Activated CD8-positive, alpha-beta T cell treated with anti-CD3 and anti-CD28 coated beads for 36 hours (primary cell): ENCODE results near the gene PHIP. TPM values are rescaled to one million over a fixed set of nuclear protein-coding genes. Genes with fewer than 3 reads are reported as not detected.

Experiments used
- ATAC-seq: fragments of 200-7000 bp; cut with Tn5 transposase; one replicate; pipeline ENCODE4 v1.10.0; 2021; ENCODE audit warnings: mild to moderate bottlenecking, moderate library complexity
- CTCF ChIA-PET: fragments of 350-600 bp; sonication (Branson Sonifier 250); formaldehyde crosslinking; loops from one replicate; lab custom pipeline; 2021; ENCODE audit warnings: antibody characterized with exemption; lab: Charles Lee
- POLR2A ChIA-PET: fragments of 350-600 bp; sonication (Branson Sonifier 250); formaldehyde crosslinking; loops from one replicate; lab custom pipeline; 2021; ENCODE audit warnings: antibody characterized with exemption; lab: Charles Lee
- DNase-seq: peaks from one replicate; pipeline ENCODE4 v3.0.0-alpha.2; 2020
- H3K27ac Mint-ChIP-seq: one replicate; pipeline ENCODE4 v1.8.0; 2021; ENCODE audit warnings: mild to moderate bottlenecking, mixed read lengths
- H3K27me3 Mint-ChIP-seq: one replicate; pipeline ENCODE4 v1.8.0; 2021; ENCODE audit warnings: mixed read lengths
- H3K36me3 Mint-ChIP-seq: one replicate; pipeline ENCODE4 v1.8.0; 2021; ENCODE audit warnings: low read depth, mixed read lengths
- H3K4me1 Mint-ChIP-seq: one replicate; pipeline ENCODE4 v1.8.0; 2021; ENCODE audit warnings: low read depth, mixed read lengths
- H3K4me3 Mint-ChIP-seq: one replicate; pipeline ENCODE4 v1.8.0; 2021; ENCODE audit warnings: mild to moderate bottlenecking, moderate library complexity, mixed read lengths
- H3K9me3 Mint-ChIP-seq: one replicate; pipeline ENCODE4 v1.8.0; 2021; ENCODE audit warnings: mixed read lengths
- CTCF ChIP-seq: fragments of 200-600 bp; IDR thresholded peaks from one replicate; pipeline ENCODE4 v1.8.0; 2022; ENCODE audit warnings: antibody characterized with exemption, mild to moderate bottlenecking
- intact Hi-C: fragments of 100-400 bp; cut with micrococcal nuclease; formaldehyde crosslinking; loops from one replicate; pipeline ENCODE4 v1.10.0; 2022
- total RNA-seq, 2 experiments: library from RNA; stranded (reverse); gene quantifications; one replicate each; pipeline ENCODE4 v1.2.3, GENCODE V29; 2021

The PHIP gene
- total RNA-seq, 2 experiments from 2014 or later, result 24.7 to 25.7 TPM

GRCh38 chr6:79065232-79065631 is 12.8 kb downstream of the PHIP start:
- POLR2A ChIA-PET, result no interaction called here
- no peak overlapping the region for H3K27ac Mint-ChIP-seq

GRCh38 chr6:79064635-79065034 is 13.4 kb downstream of the PHIP start:
- no peak overlapping the region for H3K4me3 Mint-ChIP-seq
- no peak for ATAC-seq
- ChIA-PET CTCF (interaction anchor here (0.8 kb wide), 1 partner anchor 16 kb away, joined by 3 read pairs; no protein-coding TSS in a partner anchor), POLR2A (interaction anchor here (1.4 kb wide), 1 partner anchor 13 kb away, joined by 6 read pairs; the partner anchor contains the start of gene PHIP)
- no peak for TF ChIP-seq CTCF
- peaks cover 16% of the 10 kb centered on the region for H3K36me3 Mint-ChIP-seq
- intact Hi-C loops, result no loop called here
- H3K27me3 Mint-ChIP-seq, result no peaks in the 10 kb centered on the region
- DNase-seq, result no peak
- no peaks in the 10 kb centered on the region for H3K9me3 Mint-ChIP-seq
- peaks cover 16% of the 10 kb centered on the region for H3K4me1 Mint-ChIP-seq
- H3K27ac Mint-ChIP-seq, result no peak overlapping the region

More at GRCh38 chr6:79065232-79065631, 12.8 kb downstream of the PHIP start:
- ATAC-seq, result no peak
- CTCF ChIA-PET, result interaction anchor here (0.8 kb wide), 1 partner anchor 17 kb away, joined by 3 read pairs; no protein-coding TSS in a partner anchor
- Mint-ChIP-seq H3K9me3 (no peaks in the 10 kb centered on the region), H3K4me1 (peaks cover 15% of the 10 kb centered on the region), H3K36me3 (peaks cover 13% of the 10 kb centered on the region), H3K4me3 (no peak overlapping the region), H3K27me3 (no peaks in the 10 kb centered on the region)
- no peak for DNase-seq
- intact Hi-C loops, result no loop called here
- TF ChIP-seq CTCF, result no peak

- no peak overlapping the region for H3K27ac Mint-ChIP-seq
- intact Hi-C loops, result no loop called here
- H3K9me3 Mint-ChIP-seq, result no peaks in the 10 kb centered on the region
- peaks cover 13% of the 10 kb centered on the region for H3K4me1 Mint-ChIP-seq
- POLR2A ChIA-PET, result interaction anchor here (2.1 kb wide), 1 partner anchor 10 kb away, joined by 5 read pairs; no protein-coding TSS in a partner anchor
- no peak for TF ChIP-seq CTCF
- H3K27me3 Mint-ChIP-seq, result no peaks in the 10 kb centered on the region
- H3K36me3 Mint-ChIP-seq, result peaks cover 21% of the 10 kb centered on the region
- no peak overlapping the region for H3K4me3 Mint-ChIP-seq
- DNase-seq, result no peak
- CTCF ChIA-PET, result interaction anchor here (0.6 kb wide), 1 partner anchor 14 kb away, joined by 3 read pairs; no protein-coding TSS in a partner anchor
- no peak for ATAC-seq
Measured at GRCh38 chr6:79062708-79063107, 15.3 kb downstream of the PHIP start.

GRCh38 chr6:79057746-79058145 is 20.3 kb downstream of the PHIP start:
- Mint-ChIP-seq H3K27ac (no peak overlapping the region), H3K27me3 (no peaks in the 10 kb centered on the region), H3K4me3 (no peak overlapping the region), H3K4me1 (peaks cover 14% of the 10 kb centered on the region), H3K36me3 (peaks cover 38% of the 10 kb centered on the region), H3K9me3 (peaks cover under 1% of the 10 kb centered on the region)
- ChIA-PET CTCF (no interaction called here), POLR2A (no interaction called here)
- ATAC-seq (no peak), DNase-seq (no peak)
- intact Hi-C loops, result no loop called here
- no peak for TF ChIP-seq CTCF

GRCh38 chr6:79056226-79056625 is 21.8 kb downstream of the PHIP start:
- no peak overlapping the region for H3K4me3 Mint-ChIP-seq
- CTCF ChIA-PET, result no interaction called here
- POLR2A ChIA-PET, result interaction anchor here (1.9 kb wide), 1 partner anchor 21 kb away, joined by 6 read pairs; no protein-coding TSS in a partner anchor
- H3K4me1 Mint-ChIP-seq, result peaks cover 20% of the 10 kb centered on the region
- ATAC-seq (no peak), DNase-seq (no peak)
- peaks cover 8% of the 10 kb centered on the region for H3K9me3 Mint-ChIP-seq
- TF ChIP-seq CTCF, result no peak
- H3K36me3 Mint-ChIP-seq, result peaks cover 50% of the 10 kb centered on the region
- intact Hi-C loops, result no loop called here
- no peaks in the 10 kb centered on the region for H3K27me3 Mint-ChIP-seq
- no peak overlapping the region for H3K27ac Mint-ChIP-seq
